Fibroblast of pulmonary artery (primary cell): ENCODE results near the gene SCTR.
A peak's percentile ranks its signal among the peaks of the same experiment; 100 is the strongest.

Source experiments
- DNase-seq: peaks from one replicate; pipeline ENCODE4 v3.0.0-alpha.2; 2010; ENCODE audit warnings: low read depth
- H3K4me3 ChIP-seq: replicated peaks from 2 replicates; pipeline ENCODE4 v1.5.1; 2011; ENCODE audit warnings: low read depth, mild to moderate bottlenecking, control low read depth, low read length, moderate library complexity
- CTCF ChIP-seq: IDR thresholded peaks from 2 replicates; pipeline ENCODE4 v1.5.1; 2011; ENCODE audit warnings: mild to moderate bottlenecking, control low read depth, low read length, inconsistent platforms; ENCODE audit errors: missing control alignments

SCTR gene

GRCh38 chr2:119436993-119437772 lies 87.1 kb downstream of the SCTR start:
- no peak for TF ChIP-seq CTCF
- no peak overlapping the region for H3K4me3 ChIP-seq
- DNase-seq = no peak

GRCh38 chr2:119435953-119436297 lies 88.4 kb downstream of the SCTR start:
- no peak for TF ChIP-seq CTCF
- no peak for DNase-seq
- H3K4me3 ChIP-seq = no peak overlapping the region

- TF ChIP-seq CTCF = no peak
- H3K4me3 ChIP-seq = no peak overlapping the region
- DNase-seq = no peak
Observed at GRCh38 chr2:119435081-119435952, 89.0 kb downstream of the SCTR start.

- TF ChIP-seq CTCF = no peak
- DNase-seq = no peak
- H3K4me3 ChIP-seq = no peak overlapping the region
Observed at GRCh38 chr2:119434664-119435063, 89.6 kb downstream of the SCTR start.

- H3K4me3 ChIP-seq = no peak overlapping the region
- no peak for DNase-seq
- TF ChIP-seq CTCF = no peak
Observed at GRCh38 chr2:119433636-119434327, 90.5 kb downstream of the SCTR start.

- no peak for DNase-seq
- peak overlapping the region; percentile 60 for H3K4me3 ChIP-seq
- no peak for TF ChIP-seq CTCF
Observed at GRCh38 chr2:119432851-119433522, 91.3 kb downstream of the SCTR start.
